NCI-H69 (cell line): ENCODE data around the gene ADAM10.
"Not testable (repeated sequence)": the region's sequence is repeated elsewhere in the genome, so short reads cannot be mapped to it uniquely, and the experiment has no call there.

Experiments
- DNase-seq: peaks from one replicate; lab custom pipeline; 2025; lab: John Stamatoyannopoulos, UW

ADAM10 gene

DNA sequence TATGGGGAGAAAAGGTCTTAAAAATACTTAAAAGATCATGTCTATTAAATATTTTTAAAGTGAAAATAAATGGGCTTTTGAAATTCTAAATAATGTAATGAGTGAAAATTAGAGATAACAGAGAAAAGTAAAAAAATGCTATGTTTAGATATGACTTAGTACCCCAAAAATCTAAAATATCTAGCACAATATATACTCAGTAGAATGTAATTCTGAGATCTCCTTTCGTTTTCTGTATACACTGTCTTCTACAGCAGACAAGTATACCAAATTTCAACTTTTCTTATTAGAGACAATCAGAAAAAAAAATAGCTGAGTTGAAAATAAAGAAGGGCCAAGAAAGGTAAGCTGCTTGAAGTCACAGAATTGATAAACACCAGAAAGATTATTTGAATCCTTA lies 140.8 kb downstream of the ADAM10 start:
- no peak for DNase-seq

DNA sequence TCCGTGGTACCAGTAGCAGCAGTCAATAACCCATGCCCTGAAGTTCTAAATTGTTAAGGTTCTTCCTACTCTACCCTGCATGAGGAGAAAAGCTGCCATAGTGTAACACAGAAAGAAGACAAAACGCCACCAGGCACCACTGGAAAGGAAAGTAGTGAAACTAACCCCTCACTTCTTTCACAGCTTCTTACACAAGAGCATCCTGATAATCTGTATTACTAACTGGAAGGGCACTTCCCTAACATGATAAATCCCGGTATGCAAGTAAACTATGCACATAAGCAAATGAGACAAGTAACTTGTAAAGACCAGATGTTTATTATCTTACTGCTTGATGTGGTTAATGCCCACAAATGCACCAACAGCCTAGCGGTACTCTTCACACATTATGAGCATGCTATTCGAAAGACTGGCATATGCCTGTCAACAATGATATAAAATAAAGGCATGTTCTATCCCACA lies 141.3 kb downstream of the ADAM10 start:
- no peak for DNase-seq

DNA sequence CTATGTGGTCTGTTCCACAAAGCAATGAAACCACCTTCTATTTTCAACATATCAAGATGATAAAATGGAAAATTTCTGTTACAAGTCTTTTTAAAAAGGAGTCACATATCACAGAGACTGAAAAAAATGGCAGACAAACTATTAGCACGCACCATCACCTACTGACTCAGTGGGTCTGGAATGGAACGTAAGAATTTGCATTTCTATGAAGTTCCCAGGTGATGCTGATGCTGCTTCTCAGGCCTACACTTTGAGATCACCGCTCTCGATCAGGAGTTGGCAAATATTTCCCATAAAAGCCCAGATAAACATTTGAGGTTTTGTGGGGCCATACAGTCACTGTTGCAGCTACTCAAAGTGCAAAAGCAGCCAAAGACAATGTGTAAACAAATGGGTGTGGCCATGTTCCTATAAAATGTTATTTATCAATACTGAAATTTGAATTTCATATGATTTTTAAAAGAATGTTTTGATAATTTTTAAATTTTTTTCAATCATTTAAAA lies 142.9 kb downstream of the ADAM10 start:
- no peak for DNase-seq

DNA sequence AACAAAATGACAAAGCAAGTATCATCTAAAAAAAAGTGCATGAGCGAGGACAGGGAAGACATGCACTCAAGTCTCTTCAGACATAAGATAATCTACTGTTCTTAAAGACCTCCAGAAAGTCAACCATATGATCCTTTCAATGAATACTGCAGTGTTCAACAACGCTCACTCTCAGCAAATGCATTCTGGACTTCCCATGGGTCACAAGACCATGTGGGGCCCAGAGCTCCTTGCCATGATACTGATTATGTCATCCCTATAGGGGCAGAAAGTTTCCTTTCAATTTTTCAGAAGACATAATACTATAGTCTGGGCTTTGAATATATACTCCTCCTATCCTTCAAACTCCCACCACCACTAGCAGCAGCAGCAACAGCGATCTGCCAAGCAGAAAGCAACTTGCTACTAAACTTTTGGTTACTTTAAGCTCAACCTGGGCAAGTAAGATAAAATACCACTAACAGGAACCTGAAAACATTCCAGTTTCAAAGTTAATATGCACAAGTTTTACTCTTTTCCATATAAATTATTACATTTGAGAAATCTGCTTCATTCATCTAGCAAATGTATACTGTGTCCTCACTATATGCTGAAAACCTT lies 143.5 kb downstream of the ADAM10 start:
- no peak for DNase-seq

DNA sequence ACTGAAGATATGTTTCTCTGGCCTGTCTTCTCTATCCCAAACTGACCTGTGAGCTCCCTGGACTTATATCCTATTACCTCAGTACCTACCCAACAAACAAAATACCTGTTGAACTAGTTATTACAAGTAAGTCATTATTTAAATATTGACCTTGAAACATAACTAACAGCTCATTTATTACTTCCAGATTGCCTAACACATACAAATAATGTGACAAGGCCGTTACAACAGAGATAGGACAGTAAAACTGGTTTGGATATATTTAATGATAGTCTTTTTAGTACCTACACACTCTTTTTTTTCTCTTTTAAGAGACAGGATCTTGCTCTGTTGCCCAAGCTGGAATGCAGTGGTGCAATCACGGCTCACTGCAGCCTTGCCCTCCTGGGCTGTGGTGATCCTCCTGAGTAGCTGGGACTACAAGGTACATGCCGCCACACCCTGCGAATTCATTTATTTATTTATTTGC lies 145.0 kb downstream of the ADAM10 start:
- no peak for DNase-seq

DNA sequence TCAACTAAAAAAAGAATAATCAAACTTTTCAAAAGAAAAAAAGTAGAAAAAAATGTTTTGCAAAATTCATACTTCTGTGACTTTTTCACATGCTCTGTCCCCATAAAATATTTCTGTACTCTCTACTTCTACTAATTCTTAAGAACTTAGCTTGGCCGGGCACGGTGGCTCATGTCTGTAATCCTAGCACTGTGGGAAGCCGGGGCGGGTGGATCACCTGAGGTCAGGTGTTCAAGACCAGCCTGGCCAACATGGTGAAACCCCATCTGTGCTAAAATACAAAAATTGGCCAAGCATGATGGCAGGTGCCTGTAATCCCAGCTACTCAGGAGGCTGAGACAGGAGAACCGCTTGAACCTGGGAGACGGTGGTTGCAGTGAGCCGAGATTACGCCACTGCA lies 145.6 kb downstream of the ADAM10 start:
- DNase-seq: not testable (repeated sequence)

- DNase-seq: no peak
Observed at GRCh38 chr15:58602823-58603222, 146.7 kb downstream of the ADAM10 start.

GRCh38 chr15:58598829-58599210 lies 150.7 kb downstream of the ADAM10 start:
- DNase-seq: no peak

- no peak for DNase-seq
Observed at GRCh38 chr15:58597943-58598828, 151.3 kb downstream of the ADAM10 start.

DNA sequence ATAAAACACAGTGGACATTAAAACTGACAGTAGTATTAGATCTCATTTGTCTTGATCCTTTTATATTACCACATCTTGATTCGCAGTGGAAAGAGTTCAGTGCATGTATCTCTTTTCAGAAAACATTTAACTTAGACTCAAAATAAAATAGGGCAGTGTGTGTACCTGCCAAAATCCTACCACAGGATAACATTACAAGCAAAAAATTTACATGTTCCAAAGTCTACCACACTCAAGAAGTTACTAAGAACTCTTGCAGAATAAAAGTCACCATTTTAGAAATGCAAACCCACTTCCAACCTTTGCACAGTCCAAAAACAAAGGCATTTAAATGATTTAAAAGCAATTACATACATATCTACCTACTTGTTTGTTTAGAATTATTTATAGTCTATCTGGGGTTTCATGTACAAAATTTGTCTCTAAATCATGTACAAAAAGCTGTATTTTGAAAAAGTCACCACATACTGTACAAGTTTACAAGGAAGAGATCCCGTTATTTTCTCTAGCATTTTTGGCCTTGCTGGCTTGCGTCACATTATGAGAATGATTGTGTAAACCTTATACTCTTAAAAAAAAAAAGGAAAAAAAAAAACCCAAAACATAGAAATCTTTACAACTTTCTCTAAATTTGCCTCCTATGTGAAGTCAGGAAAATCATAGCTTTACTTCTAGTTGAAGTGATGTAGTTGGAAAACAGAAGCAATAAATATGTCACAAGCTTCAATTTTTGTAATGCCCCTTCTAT lies 153.8 kb downstream of the ADAM10 start:
- DNase-seq: no peak

DNA sequence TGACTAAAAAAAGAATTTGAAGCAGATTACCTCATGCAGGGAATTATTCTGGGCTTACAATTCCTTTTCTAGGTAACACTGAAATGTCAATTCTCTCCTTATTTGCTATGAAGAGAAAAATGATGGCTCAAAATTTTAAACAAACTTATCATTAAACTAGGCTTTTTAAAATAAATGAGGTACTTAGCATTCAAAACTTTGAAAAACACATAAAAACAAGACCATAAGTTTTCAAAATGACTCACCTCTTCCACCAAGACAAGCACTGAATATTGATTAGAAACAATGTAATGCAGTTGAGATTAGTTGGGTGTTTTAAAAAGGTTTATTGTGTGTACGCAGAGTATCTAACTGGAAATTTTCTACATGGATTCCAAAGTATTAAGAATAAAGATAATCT lies 154.6 kb downstream of the ADAM10 start:
- DNase-seq: no peak

GRCh38 chr15:58593870-58594269 lies 155.6 kb downstream of the ADAM10 start:
- no peak for DNase-seq

DNA sequence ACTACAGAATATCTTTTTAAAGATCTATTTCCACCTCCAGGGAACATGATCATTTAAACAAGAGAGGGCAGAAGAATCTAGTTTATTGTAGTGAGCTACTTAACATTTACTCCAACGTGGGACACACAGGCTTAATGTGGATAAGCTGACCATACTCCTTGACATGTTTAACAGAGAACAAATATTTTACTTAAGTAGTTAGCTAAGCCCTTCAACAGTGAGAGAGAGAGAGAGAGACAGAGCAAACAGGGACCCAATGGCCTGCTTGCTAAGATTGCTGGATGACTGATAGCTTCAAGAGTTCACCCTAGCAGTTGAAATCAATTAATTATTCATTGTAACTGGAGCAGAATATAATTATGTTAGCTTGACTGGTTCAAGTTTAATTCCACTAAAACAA lies 158.6 kb downstream of the ADAM10 start:
- peak; percentile 47 for DNase-seq

DNA sequence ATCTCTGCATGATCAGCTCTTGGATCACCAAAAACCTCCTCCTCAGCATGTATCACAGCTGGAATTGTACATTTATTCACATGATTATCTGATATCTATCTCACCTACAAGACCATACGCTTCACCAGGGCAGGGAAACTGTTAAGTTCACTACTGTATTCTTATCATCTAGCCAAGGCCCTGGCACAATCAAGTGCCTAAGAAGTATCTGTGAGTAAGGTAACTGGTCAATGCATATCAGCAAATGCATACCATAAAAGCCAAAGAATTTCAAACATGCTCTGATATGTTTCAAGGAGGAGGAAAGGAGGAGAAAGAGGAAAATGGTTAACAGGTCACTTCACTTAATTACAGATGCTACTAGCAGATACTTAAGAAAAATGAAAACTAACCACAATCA lies 159.3 kb downstream of the ADAM10 start:
- DNase-seq: no peak

DNA sequence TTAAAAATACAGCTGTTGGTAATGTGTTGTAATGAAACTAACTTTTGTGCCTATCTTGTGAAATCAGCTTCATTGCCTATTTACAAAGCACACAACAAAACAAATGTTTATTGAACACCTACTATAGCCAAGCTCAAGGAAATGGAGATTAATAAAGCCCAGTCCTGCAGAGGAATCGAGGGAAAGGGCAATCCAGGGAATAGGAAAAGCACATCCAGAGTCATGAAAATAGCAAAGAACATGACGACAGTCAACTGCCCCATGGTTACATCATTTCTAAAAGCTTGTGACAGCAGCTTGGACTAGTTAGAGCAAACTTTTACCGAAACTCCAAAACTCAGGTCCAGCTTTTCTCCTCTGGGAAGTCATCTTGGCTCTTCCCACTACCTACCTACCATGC lies 160.5 kb downstream of the ADAM10 start:
- DNase-seq: no peak

GRCh38 chr15:58588096-58588495 lies 161.4 kb downstream of the ADAM10 start:
- DNase-seq: no peak

DNA sequence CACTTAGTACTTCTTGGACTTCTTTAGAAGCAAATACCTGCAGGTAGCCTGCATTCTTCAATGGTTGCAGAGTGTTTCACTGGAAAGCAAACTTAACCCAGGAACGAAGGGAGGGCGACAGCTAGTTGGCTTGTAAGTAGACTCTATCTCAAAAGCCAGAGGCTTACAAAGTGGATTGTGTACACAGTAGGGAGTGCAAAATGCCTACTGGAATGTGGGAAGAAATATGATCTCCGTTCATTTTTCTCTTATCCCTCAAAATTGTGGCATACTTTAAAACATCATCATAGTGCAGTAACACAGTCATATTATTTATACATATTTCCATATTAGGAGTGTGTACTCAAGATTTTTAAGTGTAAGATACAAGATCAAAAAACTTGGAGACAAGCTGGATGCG lies 162.0 kb downstream of the ADAM10 start:
- no peak for DNase-seq

- peak; percentile 69 for DNase-seq
Observed at GRCh38 chr15:58585693-58586443, 163.6 kb downstream of the ADAM10 start.

GRCh38 chr15:58584789-58585461 lies 164.6 kb downstream of the ADAM10 start:
- no peak for DNase-seq

- no peak for DNase-seq
Observed at GRCh38 chr15:58583171-58583908, 166.2 kb downstream of the ADAM10 start.
